B cell (primary cell): ENCODE measurements around the gene ZMIZ1.

Source experiments
- CTCF ChIP-seq: fragments of 200-600 bp; IDR thresholded peaks from one replicate; pipeline ENCODE4 v1.8.0; 2022; ENCODE audit warnings: antibody characterized with exemption, mild to moderate bottlenecking
- EZH2 ChIP-seq: IDR thresholded peaks from 2 replicates; pipeline ENCODE4 v1.6.1; 2012; ENCODE audit warnings: borderline replicate concordance, low read depth, mild to moderate bottlenecking, moderate library complexity, low read length; ENCODE audit not compliant: insufficient read depth, poor library complexity, severe bottlenecking

GRCh38 chr10:79030705-79031104, 38.1 kb upstream of the ZMIZ1 start:
- TF ChIP-seq CTCF (no peak), EZH2 (no peak)
